ENCODE data around the gene TLE7. TPM values are rescaled to one million over a fixed set of nuclear protein-coding genes. Genes with fewer than 3 reads are reported as not detected.
A peak's percentile ranks its signal among the peaks of the same experiment; 100 is the strongest.

The TLE7 gene
- total RNA-seq, 2 donors from 2014 or later = 0.22 to 0.24 TPM

GRCh38 chr16:71414038-71414437, 27.8 kb downstream of the TLE7 start:
- Histone ChIP-seq H3K4me1 (ENCODE audit: control insufficient read depth, insufficient read depth, low read length) (peaks cover 6% of the 10 kb centered on the region), H3K36me3 (ENCODE audit: control insufficient read depth, insufficient read depth, low read length) (no peaks in the 10 kb centered on the region), H3K9ac (ENCODE audit: extremely low read depth, low read length, poor library complexity, severe bottlenecking) (no peak overlapping the region), H3K9me3 (ENCODE audit: control insufficient read depth, low read length) (no peaks in the 10 kb centered on the region), H3K4me3 (ENCODE audit: low read length) (no peak overlapping the region), H3K27me3 (ENCODE audit: control insufficient read depth, insufficient read depth, low read length, poor library complexity, severe bottlenecking) (peaks cover 21% of the 10 kb centered on the region), H3K27ac (ENCODE audit: low read depth, low read length) (no peak overlapping the region)
- H3K4me1 Mint-ChIP-seq = peaks cover 16% of the 10 kb centered on the region
- no peak for TF ChIP-seq CTCF (conservative IDR thresholded peaks at IDR 0.05)
- no peak overlapping the region for H3K27ac Mint-ChIP-seq
- no peak for DNase-seq
- no peak overlapping the region for H3K4me3 Mint-ChIP-seq
- no peaks in the 10 kb centered on the region for H3K9me3 Mint-ChIP-seq
- H3K36me3 Mint-ChIP-seq (ENCODE audit: low read depth) = no peaks in the 10 kb centered on the region
- peaks cover 27% of the 10 kb centered on the region for H3K27me3 Mint-ChIP-seq (ENCODE audit: insufficient read depth)
- 91 to 93% methylated on average over 3 to 5 of the region's 5 CpGs for WGBS, 2 experiments (ENCODE audit: insufficient coverage in 1 of 2, insufficient read length in 1 of 2)

DNA sequence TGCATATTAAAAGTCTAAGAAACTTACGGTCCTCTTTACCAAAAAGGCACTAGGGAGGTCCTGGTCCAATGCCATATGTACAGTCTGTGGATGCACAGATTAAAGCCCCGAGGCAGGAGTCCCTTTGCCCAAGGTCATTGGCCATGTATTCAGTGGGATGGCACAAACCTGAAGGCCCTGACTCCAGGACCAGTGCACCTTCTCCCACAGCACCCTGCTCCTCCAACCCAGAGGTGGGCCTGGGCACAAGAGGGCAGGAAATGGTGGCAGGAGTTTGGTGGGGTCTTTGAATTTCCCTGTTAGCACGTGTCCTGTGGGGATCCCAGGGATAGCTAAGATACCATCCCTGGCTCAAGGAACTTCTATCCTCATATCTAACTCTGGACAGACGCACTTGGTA, 28.5 kb downstream of the TLE7 start:
- Mint-ChIP-seq H3K4me1 (peaks cover 23% of the 10 kb centered on the region), H3K27me3 (ENCODE audit: insufficient read depth) (peaks cover 24% of the 10 kb centered on the region), H3K9me3 (no peaks in the 10 kb centered on the region), H3K36me3 (ENCODE audit: low read depth) (no peaks in the 10 kb centered on the region), H3K4me3 (no peak overlapping the region), H3K27ac (no peak overlapping the region)
- H3K4me1 ChIP-seq (ENCODE audit: control insufficient read depth, insufficient read depth, low read length) = peaks cover 11% of the 10 kb centered on the region
- no peak overlapping the region for H3K9ac ChIP-seq (ENCODE audit: extremely low read depth, low read length, poor library complexity, severe bottlenecking)
- no peaks in the 10 kb centered on the region for H3K36me3 ChIP-seq (ENCODE audit: control insufficient read depth, insufficient read depth, low read length)
- H3K27me3 ChIP-seq (ENCODE audit: control insufficient read depth, insufficient read depth, low read length, poor library complexity, severe bottlenecking) = peaks cover 18% of the 10 kb centered on the region
- 83 to 86% methylated on average over 2 to 4 of the region's 4 CpGs for whole genome bisulfite sequencing, 2 experiments (ENCODE audit: insufficient coverage in 1 of 2, insufficient read length in 1 of 2)
- TF ChIP-seq CTCF (conservative IDR thresholded peaks at IDR 0.05) = no peak
- no peaks in the 10 kb centered on the region for H3K9me3 ChIP-seq (ENCODE audit: control insufficient read depth, low read length)
- DNase-seq = no peak
- H3K27ac ChIP-seq (ENCODE audit: low read depth, low read length) = no peak overlapping the region
- no peak overlapping the region for H3K4me3 ChIP-seq (ENCODE audit: low read length)

DNA sequence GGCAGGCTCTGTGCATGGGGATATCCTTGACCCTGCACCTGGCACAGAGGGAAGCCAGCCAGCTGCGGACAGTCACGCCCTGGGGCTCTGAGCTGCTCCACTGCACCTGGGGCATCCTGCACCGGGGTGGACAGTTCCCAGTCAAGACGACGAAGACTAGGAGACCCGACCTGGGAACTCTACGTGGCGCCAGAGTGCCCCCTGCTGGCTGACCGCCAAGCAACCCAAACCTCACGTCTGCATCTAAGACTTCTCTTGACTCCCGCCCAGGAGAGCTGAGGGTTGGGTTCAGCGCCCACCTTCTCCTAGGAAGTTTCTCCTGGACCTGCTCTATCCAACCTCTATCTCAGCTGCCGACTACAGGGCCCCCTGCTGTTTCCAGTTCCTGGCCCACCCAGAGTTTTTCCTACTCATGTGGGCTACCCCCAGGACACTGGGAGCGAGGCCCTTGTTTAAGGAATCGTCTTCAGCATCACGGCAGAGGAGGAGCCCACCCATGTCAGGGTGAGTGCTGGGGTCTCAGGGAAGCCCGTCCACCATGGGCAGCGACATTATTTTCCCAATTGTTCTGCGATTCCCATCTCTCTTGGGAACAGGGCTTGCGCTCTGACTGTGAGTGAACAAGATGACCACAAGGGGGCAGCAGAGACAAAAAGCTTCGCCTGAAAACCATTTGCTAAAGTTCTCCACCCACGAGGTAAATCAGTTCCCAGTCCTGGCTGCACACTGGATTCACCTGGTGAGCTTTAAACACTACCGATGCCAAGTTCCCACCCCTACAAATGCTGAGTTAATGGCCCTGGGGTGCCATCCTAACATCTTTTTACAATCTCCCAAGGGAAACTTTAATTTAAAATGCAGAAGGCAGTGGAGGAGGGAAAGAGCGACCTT, 29.3 kb downstream of the TLE7 start:
- H3K4me1 ChIP-seq (ENCODE audit: control insufficient read depth, insufficient read depth, low read length) = peaks cover 11% of the 10 kb centered on the region
- WGBS, 2 experiments (ENCODE audit: insufficient coverage in 1 of 2, insufficient read length in 1 of 2) = 14 to 18% methylated on average over 18 to 24 of the region's 24 CpGs
- H3K9ac ChIP-seq (ENCODE audit: extremely low read depth, low read length, poor library complexity, severe bottlenecking) = no peak overlapping the region
- peak; percentile 82 for TF ChIP-seq CTCF (conservative IDR thresholded peaks at IDR 0.05)
- peak overlapping the region; percentile 67 for H3K4me3 ChIP-seq (ENCODE audit: low read length)
- peaks cover 10% of the 10 kb centered on the region for H3K27me3 ChIP-seq (ENCODE audit: control insufficient read depth, insufficient read depth, low read length, poor library complexity, severe bottlenecking)
- Mint-ChIP-seq H3K4me1 (peaks cover 25% of the 10 kb centered on the region), H3K36me3 (ENCODE audit: low read depth) (no peaks in the 10 kb centered on the region), H3K27ac (peak overlapping the region; percentile 64), H3K4me3 (peak overlapping the region; percentile 46), H3K9me3 (no peaks in the 10 kb centered on the region), H3K27me3 (ENCODE audit: insufficient read depth) (peaks cover 23% of the 10 kb centered on the region)
- no peak overlapping the region for H3K27ac ChIP-seq (ENCODE audit: low read depth, low read length)
- DNase-seq = peak; percentile 96
- no peaks in the 10 kb centered on the region for H3K36me3 ChIP-seq (ENCODE audit: control insufficient read depth, insufficient read depth, low read length)
- no peaks in the 10 kb centered on the region for H3K9me3 ChIP-seq (ENCODE audit: control insufficient read depth, low read length)

All from endodermal cell (in vitro differentiated cells).